Tibial nerve (tissue), 4 donors: ENCODE data around the gene SLC2A14.
"Not testable (repeated sequence)": the region's sequence is repeated elsewhere in the genome, so short reads cannot be mapped to it uniquely, and the experiment has no call there.

Experiments
- CTCF ChIP-seq, 5 experiments: fragments of 200-600 bp in 3 of 5; fragments of 450-650 bp in 2 of 5; sonication (generic) in 3 of 5; IDR thresholded peaks; one replicate each; pipeline ENCODE4 v1.5.1; 2016 to 2019; ENCODE audit warnings: antibody characterized with exemption in 5 of 5, mild to moderate bottlenecking in 3 of 5, moderate library complexity in 2 of 5
- EP300 ChIP-seq, 2 donors: sonication (generic); formaldehyde crosslinking; IDR thresholded peaks; one replicate each; pipeline ENCODE4 v1.6.1; 2017; ENCODE audit warnings: antibody characterized with exemption in 2 of 2, mild to moderate bottlenecking in 1 of 2
- POLR2A ChIP-seq, 2 donors: fragments of 450-650 bp; IDR thresholded peaks; one replicate each; pipeline ENCODE4 v1.6.1; 2017; ENCODE audit warnings: antibody characterized with exemption in 2 of 2, mild to moderate bottlenecking in 2 of 2, moderate library complexity in 2 of 2

- TF ChIP-seq CTCF, POLR2A, EP300 (IDR thresholded peaks at IDR 0.05): not testable (repeated sequence)
Measured at GRCh38 chr12:7843583-7843982, 29.1 kb downstream of the SLC2A14 start.
